HepG2 (cell line): ENCODE results near the gene OPN1SW. TPM values are rescaled to one million over a fixed set of nuclear protein-coding genes. Genes with fewer than 3 reads are reported as not detected.

Experiments
- BORCS8-MEF2B ChIP-seq: sonication (generic); formaldehyde crosslinking; IDR thresholded peaks from 2 replicates; pipeline ENCODE4 v1.8.0; 2022; ENCODE audit warnings: mild to moderate bottlenecking, missing genetic modification reagents
- DPF2 ChIP-seq: sonication (generic); formaldehyde crosslinking; IDR thresholded peaks from 2 replicates; pipeline ENCODE4 v1.4.0; 2020; ENCODE audit warnings: mild to moderate bottlenecking, low read depth, missing genetic modification reagents, borderline replicate concordance
- HDAC2 ChIP-seq: sonication (generic); formaldehyde crosslinking; IDR thresholded peaks from 2 replicates; pipeline ENCODE4 v1.4.0; 2020; ENCODE audit warnings: missing genetic modification reagents
- HNRNPLL ChIP-seq: fragments of 200-400 bp; formaldehyde crosslinking; IDR thresholded peaks from 2 replicates; pipeline ENCODE4 v1.6.1; 2017; ENCODE audit warnings: mild to moderate bottlenecking, low read depth, low read length; ENCODE audit not compliant: poor library complexity, severe bottlenecking
- HOXA3 ChIP-seq: sonication (generic); formaldehyde crosslinking; IDR thresholded peaks from 2 replicates; pipeline ENCODE4 v1.5.0; 2020; ENCODE audit warnings: missing genetic modification reagents
- KMT2B ChIP-seq: IDR thresholded peaks from 2 replicates; pipeline ENCODE4 v1.6.1; 2016; ENCODE audit warnings: missing genetic modification reagents, missing compliant biosample characterization
- MAF1 ChIP-seq: sonication (generic); formaldehyde crosslinking; IDR thresholded peaks from 2 replicates; pipeline ENCODE4 v1.5.0; 2020; ENCODE audit warnings: missing genetic modification reagents, borderline replicate concordance
- NR2C2 ChIP-seq: sonication (generic); formaldehyde crosslinking; IDR thresholded peaks from 2 replicates; pipeline ENCODE4 v1.4.0; 2020; ENCODE audit warnings: missing genetic modification reagents, mild to moderate bottlenecking, moderate library complexity, borderline replicate concordance
- PCBP2 ChIP-seq: fragments of 200-400 bp; formaldehyde crosslinking; optimal IDR thresholded peaks from 2 replicates; pipeline ENCODE3; 2018; ENCODE audit warnings: low read length, low read depth; ENCODE audit not compliant: poor library complexity, severe bottlenecking
- RARG ChIP-seq: sonication (generic); formaldehyde crosslinking; IDR thresholded peaks from 2 replicates; pipeline ENCODE4 v1.4.0; 2020; ENCODE audit warnings: low read depth, mild to moderate bottlenecking, missing genetic modification reagents
- RFXAP ChIP-seq: sonication (generic); formaldehyde crosslinking; IDR thresholded peaks from 2 replicates; pipeline ENCODE4 v1.4.0; 2020; ENCODE audit warnings: missing genetic modification reagents, borderline replicate concordance
- WIZ ChIP-seq: sonication (generic); formaldehyde crosslinking; IDR thresholded peaks from 2 replicates; pipeline ENCODE4 v1.5.1; 2020; ENCODE audit warnings: mild to moderate bottlenecking, missing genetic modification reagents
- ZBTB42 ChIP-seq: sonication (generic); formaldehyde crosslinking; IDR thresholded peaks from 2 replicates; pipeline ENCODE4 v1.5.0; 2020; ENCODE audit warnings: mild to moderate bottlenecking, missing genetic modification reagents
- ZFX ChIP-seq: sonication (generic); formaldehyde crosslinking; IDR thresholded peaks from 2 replicates; pipeline ENCODE4 v1.4.0; 2020; ENCODE audit warnings: mild to moderate bottlenecking, low read depth, missing genetic modification reagents, moderate library complexity
- ZNF260 ChIP-seq: sonication (generic); formaldehyde crosslinking; IDR thresholded peaks from 2 replicates; pipeline ENCODE4 v1.4.0; 2020; ENCODE audit warnings: missing genetic modification reagents, low read depth, mild to moderate bottlenecking, borderline replicate concordance
- ZNF816 ChIP-seq: sonication (generic); formaldehyde crosslinking; IDR thresholded peaks from 2 replicates; pipeline ENCODE4 v1.8.0; 2022; ENCODE audit warnings: missing genetic modification reagents, mild to moderate bottlenecking, borderline replicate concordance
- polyA plus RNA-seq, 8 experiments: library from polyadenylated mRNA; depleted of rRNA in 3 of 8; stranded (reverse) in 7 of 8; unstranded in 1 of 8; fragments of >200 nt; fragmentation: Illumina TruSeq in 4 of 8; extraction: Trizol in 4 of 8; gene quantifications; 2 replicates each; pipeline versions ENCODE4 v1.2.1 to v1.2.3, GENCODE V29; 2011 to 2016; ENCODE audit warnings: low read depth in 4 of 8, missing spikeins in 1 of 8, mixed read lengths in 1 of 8; ENCODE audit not compliant: insufficient read depth in 1 of 8
- total RNA-seq, 5 experiments: library from RNA; depleted of rRNA; stranded (reverse); fragments of >200 nt; fragmentation: Illumina TruSeq; extraction: Trizol; gene quantifications; 2 replicates each; pipeline ENCODE4 v1.2.3, GENCODE V29; 2016; ENCODE audit warnings: low read depth in 1 of 5
- TF ChIP-seq, protein P1 (sequence below): sonication (generic); formaldehyde crosslinking; IDR thresholded peaks from 2 replicates; pipeline ENCODE4 v1.9.0; 2022; ENCODE audit warnings: missing genetic modification reagents, mild to moderate bottlenecking, borderline replicate concordance
- TF ChIP-seq, protein P2 (sequence below): IDR thresholded peaks from 2 replicates; pipeline ENCODE4 v1.4.0; 2020; ENCODE audit warnings: mild to moderate bottlenecking, missing genetic modification reagents
- TF ChIP-seq, protein P3 (sequence below): sonication (generic); formaldehyde crosslinking; IDR thresholded peaks from 2 replicates; pipeline ENCODE4 v1.5.0; 2020; ENCODE audit warnings: missing genetic modification reagents

OPN1SW gene
- total and polyA plus RNA-seq, 2 of the 13 experiments (the other 11 are each of a cell fraction or from before 2014, with no cell fraction given), result not detected

DNA sequence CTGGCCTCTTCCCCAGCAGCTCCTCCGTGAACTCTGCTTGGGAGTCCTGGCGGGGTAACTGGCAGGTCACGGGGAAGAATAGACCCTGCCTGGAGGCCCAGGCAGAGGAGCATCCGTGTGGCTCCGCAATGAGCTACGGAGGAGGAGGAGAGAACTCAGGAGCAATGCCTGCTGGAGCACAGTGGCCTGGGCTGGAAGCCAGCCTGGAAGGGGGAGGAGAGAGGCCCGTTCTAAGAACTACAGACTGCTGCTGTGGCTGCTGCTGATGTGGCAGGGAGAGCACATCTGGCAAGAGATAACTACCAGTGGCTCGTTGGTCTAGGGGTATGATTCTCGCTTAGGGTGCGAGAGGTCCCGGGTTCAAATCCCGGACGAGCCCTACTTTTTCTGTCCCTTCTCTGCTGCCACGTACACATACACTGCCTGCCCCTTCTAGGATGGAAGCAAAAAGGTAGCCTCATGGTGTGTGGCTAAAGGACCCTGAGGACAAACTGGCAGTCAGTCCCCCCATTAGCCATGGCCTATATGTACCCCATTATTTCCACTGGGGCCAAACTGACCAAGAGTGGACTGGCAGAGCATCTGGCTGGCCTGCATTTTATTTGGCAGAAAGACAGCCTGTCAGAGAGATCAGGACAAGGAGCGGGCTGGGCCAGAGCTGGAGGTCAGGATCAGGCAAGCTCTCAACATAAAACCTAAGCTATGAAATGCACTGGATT lies 7.7 kb upstream of the OPN1SW start (continued):
- TF ChIP-seq NR2C2 (CRISPR knock-in tag), result 0 out of 2 replicates have a peak, but pooled peaks have one; percentile 18
- TF ChIP-seq HOXA3 (CRISPR knock-in tag), result peak; percentile 9; the same call in 1 of the 2 replicates
- TF ChIP-seq BORCS8-MEF2B (CRISPR knock-in tag), result peak; percentile 17; the same call in 1 of the 2 replicates
- TF ChIP-seq RFXAP (CRISPR knock-in tag), result 0 out of 2 replicates have a peak, but pooled peaks have one; percentile 29
- TF ChIP-seq KMT2B, result no peak
- peak; percentile 96 for TF ChIP-seq MAF1 (CRISPR knock-in tag)
- no peak for TF ChIP-seq PCBP2
- no peak for TF ChIP-seq HDAC2 (CRISPR knock-in tag)
- no peak for TF ChIP-seq WIZ (CRISPR knock-in tag)
- peak; percentile 63 for TF ChIP-seq HNRNPLL
- TF ChIP-seq ZNF816, result no peak
- no peak for TF ChIP-seq RARG (CRISPR knock-in tag)
- TF ChIP-seq, protein P1, sequence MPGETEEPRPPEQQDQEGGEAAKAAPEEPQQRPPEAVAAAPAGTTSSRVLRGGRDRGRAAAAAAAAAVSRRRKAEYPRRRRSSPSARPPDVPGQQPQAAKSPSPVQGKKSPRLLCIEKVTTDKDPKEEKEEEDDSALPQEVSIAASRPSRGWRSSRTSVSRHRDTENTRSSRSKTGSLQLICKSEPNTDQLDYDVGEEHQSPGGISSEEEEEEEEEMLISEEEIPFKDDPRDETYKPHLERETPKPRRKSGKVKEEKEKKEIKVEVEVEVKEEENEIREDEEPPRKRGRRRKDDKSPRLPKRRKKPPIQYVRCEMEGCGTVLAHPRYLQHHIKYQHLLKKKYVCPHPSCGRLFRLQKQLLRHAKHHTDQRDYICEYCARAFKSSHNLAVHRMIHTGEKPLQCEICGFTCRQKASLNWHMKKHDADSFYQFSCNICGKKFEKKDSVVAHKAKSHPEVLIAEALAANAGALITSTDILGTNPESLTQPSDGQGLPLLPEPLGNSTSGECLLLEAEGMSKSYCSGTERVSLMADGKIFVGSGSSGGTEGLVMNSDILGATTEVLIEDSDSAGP (CRISPR knock-in tag), result peak; percentile 30; the same call in 1 of the 2 replicates
- TF ChIP-seq, protein P2, sequence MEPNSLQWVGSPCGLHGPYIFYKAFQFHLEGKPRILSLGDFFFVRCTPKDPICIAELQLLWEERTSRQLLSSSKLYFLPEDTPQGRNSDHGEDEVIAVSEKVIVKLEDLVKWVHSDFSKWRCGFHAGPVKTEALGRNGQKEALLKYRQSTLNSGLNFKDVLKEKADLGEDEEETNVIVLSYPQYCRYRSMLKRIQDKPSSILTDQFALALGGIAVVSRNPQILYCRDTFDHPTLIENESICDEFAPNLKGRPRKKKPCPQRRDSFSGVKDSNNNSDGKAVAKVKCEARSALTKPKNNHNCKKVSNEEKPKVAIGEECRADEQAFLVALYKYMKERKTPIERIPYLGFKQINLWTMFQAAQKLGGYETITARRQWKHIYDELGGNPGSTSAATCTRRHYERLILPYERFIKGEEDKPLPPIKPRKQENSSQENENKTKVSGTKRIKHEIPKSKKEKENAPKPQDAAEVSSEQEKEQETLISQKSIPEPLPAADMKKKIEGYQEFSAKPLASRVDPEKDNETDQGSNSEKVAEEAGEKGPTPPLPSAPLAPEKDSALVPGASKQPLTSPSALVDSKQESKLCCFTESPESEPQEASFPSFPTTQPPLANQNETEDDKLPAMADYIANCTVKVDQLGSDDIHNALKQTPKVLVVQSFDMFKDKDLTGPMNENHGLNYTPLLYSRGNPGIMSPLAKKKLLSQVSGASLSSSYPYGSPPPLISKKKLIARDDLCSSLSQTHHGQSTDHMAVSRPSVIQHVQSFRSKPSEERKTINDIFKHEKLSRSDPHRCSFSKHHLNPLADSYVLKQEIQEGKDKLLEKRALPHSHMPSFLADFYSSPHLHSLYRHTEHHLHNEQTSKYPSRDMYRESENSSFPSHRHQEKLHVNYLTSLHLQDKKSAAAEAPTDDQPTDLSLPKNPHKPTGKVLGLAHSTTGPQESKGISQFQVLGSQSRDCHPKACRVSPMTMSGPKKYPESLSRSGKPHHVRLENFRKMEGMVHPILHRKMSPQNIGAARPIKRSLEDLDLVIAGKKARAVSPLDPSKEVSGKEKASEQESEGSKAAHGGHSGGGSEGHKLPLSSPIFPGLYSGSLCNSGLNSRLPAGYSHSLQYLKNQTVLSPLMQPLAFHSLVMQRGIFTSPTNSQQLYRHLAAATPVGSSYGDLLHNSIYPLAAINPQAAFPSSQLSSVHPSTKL (CRISPR knock-in tag), result 0 out of 2 replicates have a peak, but pooled peaks have one; percentile 5
- TF ChIP-seq ZBTB42 (CRISPR knock-in tag), result peak; percentile 89; the same call in 1 of the 2 replicates
- TF ChIP-seq DPF2 (CRISPR knock-in tag), result no peak
- TF ChIP-seq ZNF260, result no peak
- TF ChIP-seq, protein P3, sequence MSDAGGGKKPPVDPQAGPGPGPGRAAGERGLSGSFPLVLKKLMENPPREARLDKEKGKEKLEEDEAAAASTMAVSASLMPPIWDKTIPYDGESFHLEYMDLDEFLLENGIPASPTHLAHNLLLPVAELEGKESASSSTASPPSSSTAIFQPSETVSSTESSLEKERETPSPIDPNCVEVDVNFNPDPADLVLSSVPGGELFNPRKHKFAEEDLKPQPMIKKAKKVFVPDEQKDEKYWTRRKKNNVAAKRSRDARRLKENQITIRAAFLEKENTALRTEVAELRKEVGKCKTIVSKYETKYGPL (CRISPR knock-in tag), result no peak
- TF ChIP-seq ZFX (CRISPR knock-in tag), result peak; percentile 31; the same call in 1 of the 2 replicates
